Testis (tissue), 3 donors: ENCODE results near the gene TSTD2. TPM values are rescaled to one million over a fixed set of nuclear protein-coding genes. Genes with fewer than 3 reads are reported as not detected.

Source experiments
- DNase-seq: peaks from one replicate; pipeline ENCODE4 v3.0.0-alpha.2; 2019
- H3K27ac ChIP-seq, 2 donors: fragments of 200-600 bp; sonication (generic); one replicate each; pipeline ENCODE4 v1.5.1; 2019
- H3K27me3 ChIP-seq: fragments of 200-600 bp; sonication (generic); one replicate; pipeline ENCODE4 v1.5.1; 2019
- H3K36me3 ChIP-seq: fragments of 200-600 bp; sonication (generic); one replicate; pipeline ENCODE4 v1.5.1; 2017; ENCODE audit warnings: low read depth; ENCODE audit errors: missing control alignments
- H3K4me1 ChIP-seq: fragments of 200-600 bp; sonication (generic); one replicate; pipeline ENCODE4 v1.5.1; 2019
- H3K4me3 ChIP-seq, 2 donors: fragments of 200-600 bp; sonication (generic); one replicate each; pipeline ENCODE4 v1.5.1; 2017 to 2019
- H3K9me3 ChIP-seq: fragments of 200-600 bp; sonication (generic); one replicate; pipeline ENCODE4 v1.5.1; 2017
- CTCF ChIP-seq, 3 experiments: fragments of 450-650 bp in 2 of 3; fragments of 200-600 bp in 1 of 3; sonication (generic) in 1 of 3; IDR thresholded peaks; one replicate each; pipeline ENCODE4 v1.5.1; 2016 to 2019; ENCODE audit warnings: antibody characterized with exemption in 3 of 3, mild to moderate bottlenecking in 2 of 3, moderate library complexity in 1 of 3
- POLR2A ChIP-seq: fragments of 450-650 bp; IDR thresholded peaks from one replicate; pipeline ENCODE4 v1.6.1; 2017; ENCODE audit warnings: antibody characterized with exemption, mild to moderate bottlenecking, moderate library complexity
- WGBS, 2 donors: methylation state at CpG; one replicate each; pipeline ENCODE4 v1.1.5; 2018; 5-methylcytosine and 5-hydroxymethylcytosine counted together
- intact Hi-C: fragments of 100-400 bp; cut with DNase I; formaldehyde crosslinking; loops from one replicate; pipeline ENCODE4 v1.15.1; 2023; ENCODE audit warnings: low total_unique reads
- polyA plus RNA-seq: library from polyadenylated mRNA; stranded (reverse); fragments of 350-450 nt; fragmentation: Illumina TruSeq; extraction: RNeasy Lipid Tissue Mini Kit (QIAGEN cat#74804); gene quantifications from one replicate; pipeline ENCODE4 v1.2.3, GENCODE V29; 2014; ENCODE audit warnings: low read depth, low replicate concordance; ENCODE audit not compliant: insufficient read depth
- total RNA-seq, 2 donors: library from RNA; depleted of rRNA; stranded (reverse); fragments of >200 nt; gene quantifications; one replicate each; pipeline ENCODE4 v1.2.3, GENCODE V29; 2016

The TSTD2 gene
- total and polyA plus RNA-seq, 3 donors from 2014 or later: 20.0 to 35.6 (median 31.8) TPM

GRCh38 chr9:97617939-97618416, 15.2 kb downstream of the TSTD2 start:
- Histone ChIP-seq H3K27me3 (no peaks in the 10 kb centered on the region), H3K36me3 (no peaks in the 10 kb centered on the region), H3K4me1 (no peaks in the 10 kb centered on the region), H3K9me3 (no peaks in the 10 kb centered on the region), H3K27ac (no peak overlapping the region), H3K4me3 (no peak overlapping the region)
- TF ChIP-seq POLR2A (no peak), CTCF (IDR thresholded peaks at IDR 0.05) (no peak)
- DNase-seq: no peak
- 84 to 87% methylated on average over 1 of the region's 1 CpG for WGBS, 2 donors
- intact Hi-C loops: no loop called here

GRCh38 chr9:97615439-97616072, 17.6 kb downstream of the TSTD2 start:
- DNase-seq: peak; percentile 85
- Histone ChIP-seq H3K27me3 (no peaks in the 10 kb centered on the region), H3K4me3 (no peak overlapping the region), H3K27ac (no peak overlapping the region), H3K36me3 (no peaks in the 10 kb centered on the region), H3K9me3 (no peaks in the 10 kb centered on the region), H3K4me1 (no peaks in the 10 kb centered on the region)
- peak; percentile 74 to 86 (median 82) for TF ChIP-seq CTCF (IDR thresholded peaks at IDR 0.05)
- TF ChIP-seq POLR2A: no peak
- intact Hi-C loops: no loop called here

GRCh38 chr9:97604901-97605645, 28.1 kb downstream of the TSTD2 start:
- no peak for DNase-seq
- TF ChIP-seq POLR2A (no peak), CTCF (IDR thresholded peaks at IDR 0.05) (no peak)
- WGBS, 2 donors: 95 to 96% methylated on average over 12 to 17 of the region's 17 CpGs
- no peak overlapping the region for H3K27ac ChIP-seq
- intact Hi-C loops: no loop called here
- H3K36me3 ChIP-seq: no peaks in the 10 kb centered on the region
- no peaks in the 10 kb centered on the region for H3K4me1 ChIP-seq
- no peak overlapping the region for H3K4me3 ChIP-seq
- H3K9me3 ChIP-seq: no peaks in the 10 kb centered on the region
- H3K27me3 ChIP-seq: no peaks in the 10 kb centered on the region

- Histone ChIP-seq H3K36me3 (no peaks in the 10 kb centered on the region), H3K27ac (no peak overlapping the region), H3K27me3 (no peaks in the 10 kb centered on the region), H3K9me3 (no peaks in the 10 kb centered on the region), H3K4me3 (no peak overlapping the region), H3K4me1 (peaks cover 8% of the 10 kb centered on the region)
- 80 to 86% methylated on average over 8 to 10 of the region's 10 CpGs for WGBS, 2 donors
- TF ChIP-seq POLR2A (no peak), CTCF (IDR thresholded peaks at IDR 0.05) (no peak)
- DNase-seq: no peak
- intact Hi-C loops: no loop called here
These were observed 30.7 kb downstream of the TSTD2 start for GRCh38 chr9:97602430-97602829.
